ENCODE data around the gene CHST9. TPM values are rescaled to one million over a fixed set of nuclear protein-coding genes. Genes with fewer than 3 reads are reported as not detected.
"Not testable (repeated sequence)": the region's sequence is repeated elsewhere in the genome, so short reads cannot be mapped to it uniquely, and the experiment has no call there.

Gene CHST9
- polyA plus RNA-seq, 10 donors: 0.10 to 0.58 (median 0.24) TPM

DNA sequence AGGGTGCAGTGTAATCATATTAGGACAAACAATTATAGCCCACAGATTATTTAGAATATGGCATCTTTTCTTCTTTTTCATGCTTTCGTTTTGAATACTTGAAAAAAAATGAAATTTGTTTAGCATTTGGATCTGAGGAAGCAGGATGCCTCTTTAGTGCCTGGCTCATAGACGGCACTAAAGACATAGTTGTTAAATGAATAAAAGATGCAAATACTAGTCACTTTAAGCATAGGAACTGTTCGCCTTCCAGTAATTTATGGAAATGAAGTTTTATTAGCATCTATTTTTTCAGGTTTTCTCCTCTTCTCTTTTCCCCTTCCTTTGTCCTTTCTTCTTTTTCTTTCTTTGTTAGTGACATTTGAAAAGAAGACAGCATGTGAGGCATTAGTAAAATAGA, 80.4 kb downstream of the CHST9 start:
- DNase-seq: no peak

DNA sequence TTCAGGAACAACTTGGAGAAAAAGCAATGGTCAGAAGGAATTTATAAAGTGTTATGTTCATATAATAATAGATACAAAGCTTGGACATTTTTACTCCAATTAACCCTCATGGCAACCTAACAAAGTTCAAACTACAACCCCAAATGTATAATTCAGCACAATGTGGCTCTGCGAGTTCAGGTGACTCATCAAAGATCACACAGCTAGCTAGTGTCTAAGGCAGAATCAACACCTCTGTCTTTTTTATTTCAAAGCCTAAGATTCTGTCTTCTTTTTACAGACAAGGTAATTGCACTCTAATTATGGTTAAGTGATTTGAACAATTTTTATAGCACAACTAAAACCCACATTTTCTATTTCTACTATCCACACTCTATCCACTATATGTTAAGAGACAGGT, 90.5 kb downstream of the CHST9 start:
- no peak for DNase-seq

DNA sequence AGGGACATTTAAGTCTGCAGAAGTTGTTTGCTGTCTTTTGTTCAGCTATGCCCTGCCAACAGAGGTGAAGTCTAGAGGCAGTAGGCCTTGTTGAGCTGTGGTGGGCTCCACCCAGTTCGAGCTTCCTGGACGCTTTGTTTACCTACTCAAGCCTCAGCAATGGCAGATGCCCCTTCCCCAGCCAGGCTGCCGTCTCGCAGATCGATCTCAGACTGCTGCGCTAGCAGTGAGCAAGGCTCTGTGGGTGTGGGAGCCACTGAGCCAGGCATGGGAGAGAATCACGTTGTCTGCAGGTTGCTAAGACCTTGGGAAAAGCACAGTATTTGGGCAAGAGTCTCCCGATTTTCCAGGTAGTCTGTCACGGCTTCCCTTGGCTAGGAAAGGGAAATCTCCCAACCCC, 91.8 kb downstream of the CHST9 start:
- not testable (repeated sequence) for DNase-seq

DNA sequence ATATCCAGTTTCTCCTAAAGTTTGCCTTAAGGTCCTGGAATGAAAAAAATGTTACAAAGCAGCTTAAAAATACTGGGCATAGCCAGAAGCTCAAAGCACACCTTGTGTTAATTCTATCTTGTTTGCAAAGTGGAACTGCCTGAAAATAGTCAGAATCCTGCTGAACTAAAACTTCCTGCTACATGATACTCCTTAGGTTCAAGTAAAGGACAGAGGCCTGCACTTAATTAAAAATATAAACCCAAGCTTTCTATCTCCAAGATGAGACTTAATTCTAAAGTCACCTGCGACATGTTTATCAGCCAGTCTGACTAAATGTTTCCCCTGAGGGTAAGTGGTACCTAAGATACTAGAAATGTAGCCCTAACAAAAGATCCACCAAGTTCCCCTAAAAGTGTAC, 103.4 kb downstream of the CHST9 start:
- no peak for DNase-seq

DNA sequence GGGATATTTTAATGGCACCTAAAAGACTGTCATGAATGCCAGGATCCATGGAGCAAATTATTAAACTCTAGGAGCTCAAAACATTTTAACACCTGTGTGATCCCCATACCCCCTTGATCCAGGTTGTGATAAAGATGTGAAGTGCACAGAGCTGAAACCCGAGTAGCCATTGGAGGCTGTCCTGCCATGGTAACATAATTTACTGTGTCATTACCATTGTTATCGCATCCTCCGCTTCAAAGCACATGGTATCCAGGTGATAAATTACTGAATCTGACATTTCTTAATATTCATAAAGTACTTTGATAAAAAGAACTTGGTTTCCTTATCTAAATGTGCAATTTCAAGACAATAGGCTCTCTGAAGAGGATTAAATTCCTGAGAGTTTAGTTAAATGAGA, 109.3 kb downstream of the CHST9 start:
- no peak for DNase-seq

DNA sequence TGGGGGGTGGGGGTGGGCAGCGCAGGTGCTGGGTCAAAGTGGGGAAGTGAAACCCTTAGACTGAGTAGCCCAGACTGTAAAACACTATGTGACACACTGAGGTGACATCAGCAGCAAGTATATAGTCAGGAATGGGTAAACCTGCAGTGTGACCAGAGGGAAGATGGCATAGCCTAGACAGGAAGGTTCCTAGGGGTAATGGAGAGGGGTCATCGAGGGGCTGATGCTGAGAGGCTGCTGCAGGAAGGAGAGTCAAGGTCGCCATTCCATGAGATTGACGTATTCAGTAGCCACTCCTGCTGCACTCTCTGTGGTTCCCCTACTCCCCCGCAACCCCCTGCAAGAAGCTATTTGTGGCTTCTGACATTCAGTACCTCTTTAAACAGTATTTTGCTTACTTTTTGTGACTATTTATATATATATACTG, 111.7 kb downstream of the CHST9 start:
- no peak for DNase-seq

DNA sequence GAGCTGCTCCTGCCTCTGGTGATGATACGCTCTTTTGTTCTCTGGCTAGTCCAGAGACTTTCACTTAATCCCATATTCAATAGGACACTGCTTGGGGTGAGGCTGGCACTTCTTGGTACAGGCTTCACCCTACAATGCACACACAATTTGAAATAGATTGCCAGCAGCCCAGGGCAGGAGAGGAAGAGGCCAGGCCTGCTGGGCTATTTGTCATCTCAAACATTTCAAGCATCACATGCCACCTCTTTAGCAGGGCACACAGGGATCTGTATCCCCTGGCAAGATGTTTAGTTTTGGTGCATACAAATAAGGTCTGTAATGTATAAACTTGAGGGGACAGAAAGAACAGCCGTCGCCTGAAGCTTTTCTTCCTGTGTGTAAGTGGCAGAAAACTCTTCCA, 120.4 kb downstream of the CHST9 start:
- DNase-seq: no peak

DNA sequence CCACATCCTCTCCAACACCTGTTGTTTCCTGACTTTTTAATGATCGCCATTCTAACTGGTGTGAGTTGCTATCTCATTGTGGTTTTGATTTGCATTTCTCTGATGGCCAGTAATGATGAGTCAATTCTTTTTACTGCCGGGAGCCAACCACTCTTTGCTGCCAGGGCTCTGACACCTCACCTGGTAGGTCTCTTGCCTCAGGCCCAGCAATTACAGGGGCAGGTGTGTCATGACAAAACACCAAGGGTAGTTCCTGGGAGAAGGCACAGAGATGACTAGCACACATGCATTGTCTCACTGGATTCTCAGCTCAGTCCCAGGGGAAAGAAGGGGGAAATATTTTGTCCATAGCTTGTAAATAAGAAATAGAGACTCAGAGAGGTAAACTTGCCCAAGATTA, 122.3 kb downstream of the CHST9 start:
- no peak for DNase-seq

DNA sequence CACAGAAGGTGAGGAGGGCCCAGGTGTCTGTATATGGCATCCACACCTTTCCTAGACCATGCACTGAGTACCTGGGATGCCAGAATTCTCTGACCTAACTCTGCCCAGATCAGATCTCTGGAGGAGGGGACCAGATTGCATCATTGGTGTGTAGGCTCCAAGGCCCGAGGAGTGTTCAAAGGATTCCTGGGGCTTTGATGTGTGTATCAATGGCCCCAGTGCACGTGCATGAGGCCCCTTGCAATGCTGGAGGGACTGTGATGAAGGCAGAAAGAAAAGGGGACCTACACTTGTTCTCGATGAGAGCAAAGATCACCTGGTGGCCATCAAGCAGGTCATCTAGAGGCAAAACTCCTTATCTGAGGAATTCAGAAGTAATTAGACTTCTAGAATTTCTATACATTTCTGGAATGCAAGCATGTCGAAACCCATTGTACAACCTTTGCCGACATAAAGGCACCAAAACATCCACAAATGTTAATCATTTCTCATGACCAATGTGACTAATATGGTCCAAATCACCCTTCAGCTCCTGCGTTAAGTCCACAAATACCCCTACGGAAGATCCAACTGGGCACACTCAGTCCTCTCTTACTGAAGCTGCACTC, 123.5 kb downstream of the CHST9 start:
- DNase-seq: no peak

DNA sequence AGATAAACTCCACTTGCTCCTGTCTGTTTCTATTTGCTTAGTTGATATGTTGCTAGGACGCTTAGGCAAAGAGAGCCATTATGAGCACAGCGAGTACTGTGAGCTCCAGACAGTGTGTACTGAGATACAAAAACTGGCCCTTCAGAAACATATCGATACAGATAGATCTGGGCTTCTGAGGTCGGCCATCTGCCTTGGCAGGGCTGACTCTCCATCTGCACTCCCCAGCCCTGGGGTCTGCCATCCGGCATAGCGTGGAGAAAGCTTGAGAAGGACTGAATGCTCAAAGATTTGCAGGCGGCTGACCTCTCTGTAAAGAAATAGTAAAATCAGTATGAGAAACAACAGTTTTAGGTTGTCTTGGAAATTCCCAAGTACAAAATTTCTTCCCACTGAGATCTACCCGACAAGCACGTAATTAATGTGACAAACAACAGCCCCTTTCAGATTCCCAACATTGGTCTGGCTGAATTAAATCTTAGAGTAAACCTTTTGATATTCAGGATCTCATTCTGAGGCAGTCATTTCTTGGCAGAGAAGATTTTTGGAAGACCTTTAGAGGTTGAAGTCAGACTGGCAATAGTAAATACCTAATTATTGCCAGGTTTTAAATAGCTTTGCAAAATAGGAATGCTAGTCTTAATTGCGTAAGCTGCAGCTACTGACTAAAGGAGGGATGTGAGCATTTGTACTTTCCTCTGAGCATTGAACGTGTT, 127.4 kb downstream of the CHST9 start:
- DNase-seq: peak in 2 of 3 donors; percentile 6 to 25

DNA sequence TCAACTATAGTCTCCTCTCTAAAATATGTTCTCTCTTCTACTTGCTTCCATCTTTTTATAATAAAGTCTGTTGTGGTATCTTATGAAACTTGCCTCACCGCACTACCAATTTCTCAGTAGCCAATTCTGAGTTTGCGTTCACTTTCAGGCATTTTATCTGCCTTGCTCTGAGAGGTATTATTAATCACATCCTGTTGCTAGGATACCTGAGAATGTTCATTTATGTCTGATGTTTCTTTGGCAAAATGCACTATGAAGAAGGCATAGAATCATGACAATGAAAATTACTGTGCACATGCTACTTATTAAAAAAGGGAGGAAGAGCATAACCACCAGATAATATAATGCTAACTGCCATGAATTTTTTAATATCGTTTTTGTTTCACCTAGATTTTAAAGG, 130.2 kb downstream of the CHST9 start:
- no peak for DNase-seq

DNA sequence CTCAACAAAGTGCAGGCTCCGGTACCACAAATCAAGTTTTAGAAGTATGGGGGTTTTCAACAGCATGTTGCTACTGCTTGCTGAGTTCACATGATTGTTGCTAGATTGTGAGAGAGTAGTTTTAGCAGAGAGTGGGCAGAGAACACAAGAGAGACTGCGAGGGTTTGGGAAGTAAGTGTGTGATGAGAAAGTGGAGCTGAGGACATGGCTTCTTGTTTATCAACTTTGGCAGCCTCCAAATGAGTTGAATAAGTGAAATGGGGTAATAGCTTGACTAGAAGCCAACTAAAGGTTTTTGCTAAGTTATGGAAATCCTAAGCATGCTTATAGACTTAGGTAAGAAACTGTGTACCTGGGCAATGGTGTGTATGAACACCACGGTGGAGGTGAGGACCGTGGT, 135.1 kb downstream of the CHST9 start:
- no peak for DNase-seq

DNA sequence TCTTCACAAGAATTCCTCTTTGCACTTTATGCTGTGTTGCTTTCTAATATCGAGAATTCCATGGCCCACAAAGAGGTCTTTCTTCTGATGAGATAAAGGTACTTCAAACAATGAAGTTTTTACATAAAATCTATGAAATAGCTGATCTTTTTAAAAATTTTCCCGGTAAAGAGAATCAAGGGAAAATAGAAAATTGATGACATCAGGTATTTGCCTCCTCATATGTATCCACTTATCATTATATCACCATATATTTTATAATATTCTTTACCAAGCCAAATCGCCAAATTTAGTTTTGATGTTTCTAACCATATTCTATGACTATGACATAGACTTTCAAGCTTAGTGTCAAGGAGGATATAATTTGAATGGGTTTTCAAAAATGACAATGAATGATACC, 139.8 kb downstream of the CHST9 start:
- DNase-seq: no peak

DNA sequence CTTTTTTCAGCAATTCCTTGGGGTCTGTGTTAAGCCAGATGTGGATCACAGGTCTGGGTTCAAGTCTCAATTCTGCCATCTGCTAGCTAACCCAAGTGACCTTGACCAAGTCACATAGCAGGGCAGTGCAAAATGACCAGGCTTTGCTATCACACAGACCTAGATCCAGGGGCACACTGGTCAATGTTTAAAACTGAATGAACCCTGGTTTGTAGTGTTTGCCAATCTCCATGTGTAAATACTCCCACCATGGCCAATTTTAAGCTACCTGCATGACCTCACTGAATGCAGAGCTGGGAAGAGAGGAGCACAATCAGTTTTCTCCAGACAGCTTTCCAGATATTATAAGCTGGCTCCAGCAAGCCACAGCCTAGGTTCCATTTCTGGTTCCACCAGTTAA, 142.9 kb downstream of the CHST9 start:
- no peak for DNase-seq

DNA sequence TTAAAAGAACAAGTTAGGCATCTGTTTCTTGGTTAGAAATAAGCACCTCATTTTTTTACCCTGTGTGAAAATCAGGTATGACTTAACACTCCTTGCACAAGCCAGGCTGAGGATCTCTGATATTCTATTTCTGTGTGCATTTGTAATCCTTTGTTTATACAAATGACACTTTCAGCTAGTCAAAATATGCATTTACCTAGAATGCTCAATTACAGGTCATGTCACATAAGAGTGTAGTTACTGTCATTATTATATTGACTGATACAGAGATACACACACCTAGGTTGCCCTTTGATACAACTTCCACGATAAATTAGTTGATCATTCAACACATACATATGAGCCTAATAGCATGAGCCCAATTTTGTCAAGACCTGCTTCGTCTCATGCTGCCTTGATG, 144.3 kb downstream of the CHST9 start:
- DNase-seq: no peak

DNA sequence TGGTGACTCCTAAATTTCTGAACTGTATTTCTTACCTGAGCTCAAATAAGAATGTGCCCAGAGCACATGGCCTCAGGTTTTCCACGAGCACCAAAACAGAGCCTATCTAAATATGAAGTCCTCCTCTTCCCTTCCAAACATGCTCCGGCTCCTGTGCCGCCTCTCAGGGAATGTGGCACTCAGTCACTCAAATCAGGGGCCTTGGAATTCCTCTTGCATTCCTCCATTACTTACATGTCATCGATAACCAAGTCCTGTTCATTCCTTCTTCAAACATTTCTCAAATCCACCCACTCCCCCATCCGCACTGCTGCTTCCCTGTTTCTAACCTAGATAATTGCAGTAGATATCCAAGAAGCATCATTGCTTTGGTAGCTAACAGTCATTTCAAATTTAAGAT, 151.4 kb downstream of the CHST9 start:
- DNase-seq: no peak

DNA sequence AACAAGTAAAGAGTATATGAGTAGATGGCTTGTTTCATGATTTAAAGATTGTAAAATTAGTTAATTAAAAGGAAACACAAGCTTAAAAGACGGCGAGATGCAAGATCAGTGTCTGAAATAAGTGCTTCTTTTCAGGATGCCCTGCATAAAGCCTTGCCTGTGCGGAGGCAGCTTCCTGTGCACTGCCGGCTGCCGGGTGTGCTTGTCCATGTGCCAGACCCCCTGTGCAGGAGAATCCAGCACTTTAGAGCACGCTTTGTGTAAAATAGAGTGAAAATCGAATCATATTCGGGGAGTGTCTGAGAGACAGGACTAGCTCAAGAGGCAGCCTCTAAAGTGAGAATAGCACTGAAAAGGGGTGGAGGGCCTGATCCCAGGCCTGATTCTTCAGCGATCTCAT, 154.7 kb downstream of the CHST9 start:
- no peak for DNase-seq

DNA sequence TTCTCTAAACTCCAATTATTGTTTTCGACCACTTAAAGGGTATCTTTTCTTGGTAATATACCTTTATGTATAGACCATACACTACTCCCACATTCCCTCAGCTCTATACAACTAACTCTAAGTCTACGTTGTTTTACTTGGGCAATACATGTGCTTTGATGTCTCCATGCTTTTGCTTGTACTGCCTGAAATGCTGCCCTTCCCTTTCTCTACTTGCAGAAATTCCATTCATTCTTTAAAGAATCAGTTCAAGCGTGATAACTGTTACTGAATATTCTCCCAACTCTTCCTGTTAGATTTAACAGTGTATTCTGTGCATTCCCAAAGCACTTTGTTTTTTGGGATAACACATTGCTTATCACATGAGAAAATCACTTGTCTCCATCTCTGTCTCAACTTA, 162.6 kb downstream of the CHST9 start:
- no peak for DNase-seq

DNA sequence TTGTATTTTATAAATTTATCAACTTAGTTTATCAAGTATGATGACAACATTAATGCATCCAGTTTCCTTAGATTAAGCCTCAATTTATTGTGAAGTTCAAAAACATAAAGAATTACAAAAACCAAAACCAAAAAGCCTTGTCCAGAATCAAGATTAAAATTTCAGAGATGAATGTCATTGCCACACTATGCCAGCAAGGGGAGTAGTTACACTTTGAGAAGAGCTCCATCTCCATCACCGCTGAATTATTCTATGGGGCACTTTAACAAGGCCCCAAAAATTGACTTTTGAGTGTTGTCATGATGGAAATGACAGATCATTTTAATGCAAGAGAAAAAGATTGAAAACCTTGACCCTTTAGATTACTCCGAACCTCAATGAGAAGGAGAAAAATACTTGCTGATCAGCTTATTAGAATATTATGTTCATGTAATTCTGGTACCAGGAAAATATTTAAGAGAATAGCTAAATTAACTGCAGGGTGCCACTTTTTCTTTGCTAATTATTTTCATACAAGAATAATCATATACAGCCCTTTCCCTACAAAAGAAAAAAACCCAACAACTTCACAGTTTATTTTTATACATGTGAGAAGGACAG, 167.1 kb downstream of the CHST9 start:
- DNase-seq: peak in 2 of 3 donors; percentile 8 to 11

DNA sequence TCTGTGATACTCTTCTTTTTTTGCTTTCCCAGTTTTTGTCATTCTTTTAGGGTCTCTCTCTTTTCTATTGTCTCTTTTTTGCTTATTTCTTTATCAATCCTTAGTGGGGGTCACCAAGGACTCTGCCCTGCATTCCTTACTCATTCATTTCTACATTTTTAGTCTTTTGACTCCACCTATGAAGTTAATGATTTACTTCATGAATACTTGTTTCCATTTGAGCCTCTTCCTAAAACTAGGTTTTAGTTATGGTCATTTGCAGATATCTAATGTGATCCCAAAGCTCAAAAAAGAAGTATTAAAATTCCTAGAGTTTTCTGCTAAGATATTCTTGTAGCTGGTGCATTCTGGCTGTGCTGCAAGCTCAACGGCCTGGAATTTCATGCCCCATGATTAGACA, 170.3 kb downstream of the CHST9 start:
- no peak for DNase-seq

DNA sequence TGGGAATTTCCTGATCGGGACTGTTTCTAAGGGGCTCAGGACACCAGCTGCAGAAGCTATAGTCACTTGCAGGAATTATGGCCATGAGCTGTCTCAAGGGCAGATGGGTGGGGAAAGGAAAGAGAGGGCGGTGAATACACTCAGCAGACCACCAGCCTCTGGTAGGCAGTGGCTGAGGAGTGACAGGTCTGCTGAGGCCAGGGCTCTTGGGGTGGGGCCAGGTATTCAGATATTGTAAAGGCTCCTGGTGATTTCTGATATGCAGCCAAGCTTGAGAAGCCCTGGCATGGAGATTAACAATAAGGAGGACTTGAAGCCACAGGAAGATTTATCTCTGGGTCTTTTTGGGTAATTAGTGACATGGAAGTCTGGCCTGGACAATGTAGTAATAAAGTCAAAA, 174.3 kb downstream of the CHST9 start:
- no peak for DNase-seq

DNA sequence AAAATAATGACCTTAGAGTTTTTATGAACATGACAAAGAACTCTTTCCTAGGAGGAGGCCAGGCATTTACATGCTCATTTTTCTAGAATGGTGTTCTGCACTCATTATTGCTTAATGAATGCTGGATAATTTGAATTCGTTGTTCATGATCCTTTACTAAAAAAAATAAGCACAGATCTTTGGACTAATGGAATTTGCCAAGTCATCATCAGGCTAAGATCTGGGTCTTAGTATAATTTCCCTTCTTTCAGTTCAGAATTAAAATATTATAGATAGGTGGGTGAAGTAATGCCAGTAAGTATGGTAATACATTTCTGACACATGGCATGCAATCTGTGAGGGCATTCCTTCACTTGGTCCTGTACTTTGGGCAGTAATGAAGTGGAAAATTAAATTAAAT, 175.8 kb downstream of the CHST9 start:
- DNase-seq: no peak

DNA sequence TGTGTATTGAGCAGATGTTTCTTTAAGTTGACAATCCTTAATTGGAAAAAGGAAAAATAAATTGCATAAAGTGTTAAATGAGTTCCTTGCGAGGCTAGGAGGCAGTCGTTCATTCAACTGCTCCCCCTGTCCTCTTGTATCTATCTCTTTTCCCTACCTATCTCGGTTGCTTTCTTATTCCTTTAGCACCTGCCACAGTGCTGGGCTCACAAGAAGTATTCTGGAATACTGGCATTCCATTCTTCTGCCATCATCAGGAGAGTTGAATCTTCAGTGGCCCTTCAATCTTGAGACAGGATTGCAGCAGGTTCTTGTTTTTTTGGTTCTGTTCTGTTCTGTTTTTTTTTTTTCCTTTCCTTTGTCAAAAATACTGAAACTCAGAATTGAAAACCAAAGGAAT, 176.5 kb downstream of the CHST9 start:
- DNase-seq: no peak

DNA sequence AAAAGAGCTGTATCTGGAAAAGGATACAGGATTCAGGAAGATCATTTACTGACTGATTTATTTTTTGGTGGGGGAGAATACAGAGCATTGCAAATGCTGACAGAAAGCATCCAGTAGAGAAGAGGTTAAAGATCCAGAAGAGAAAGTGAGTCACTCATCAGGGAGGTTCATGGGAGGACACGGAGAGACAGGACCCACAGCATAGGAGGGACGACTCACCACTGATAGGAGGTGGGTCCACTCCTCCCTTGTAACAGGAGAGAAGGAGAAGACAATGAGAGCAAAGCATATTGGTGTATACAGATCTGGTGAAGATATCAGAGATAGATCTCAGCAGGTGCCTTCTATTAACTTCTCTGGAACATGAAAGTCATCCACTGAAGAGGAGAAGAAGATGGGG, 177.2 kb downstream of the CHST9 start:
- no peak for DNase-seq

Measured in muscle of back (tissue), 11 donors.